Testis (tissue), 2 donors: ENCODE results near the gene LSM14A.

Source experiments
- CTCF ChIP-seq, 3 experiments: fragments of 450-650 bp in 2 of 3; fragments of 200-600 bp in 1 of 3; sonication (generic) in 1 of 3; IDR thresholded peaks; one replicate each; pipeline ENCODE4 v1.5.1; 2016 to 2019; ENCODE audit warnings: antibody characterized with exemption in 3 of 3, mild to moderate bottlenecking in 2 of 3, moderate library complexity in 1 of 3
- POLR2A ChIP-seq: fragments of 450-650 bp; IDR thresholded peaks from one replicate; pipeline ENCODE4 v1.6.1; 2017; ENCODE audit warnings: antibody characterized with exemption, mild to moderate bottlenecking, moderate library complexity

GRCh38 chr19:34230820-34231219, 58.5 kb downstream of the LSM14A start:
- TF ChIP-seq CTCF (IDR thresholded peaks at IDR 0.05) (no peak), POLR2A (no peak)
